ENCODE results near the gene ZNF594. TPM values are rescaled to one million over a fixed set of nuclear protein-coding genes. Genes with fewer than 3 reads are reported as not detected.
"Not testable (repeated sequence)": the region's sequence is repeated elsewhere in the genome, so short reads cannot be mapped to it uniquely, and the experiment has no call there.

ZNF594 gene
- total and polyA plus RNA-seq, 10 of the 15 experiments (the other 5 are each of a cell fraction or from before 2014, with no cell fraction given) = 0.98 to 14.3 (median 11.1) TPM

GRCh38 chr17:5221912-5222311, 30.2 kb upstream of the ZNF594 start:
- H3K27me3 ChIP-seq (replicated peaks in 1 of 2; ENCODE audit: control insufficient read depth in 2 of 2, insufficient read depth in 2 of 2, low read length in 1 of 2); DNase-seq (ENCODE audit: low read depth, low spot score); ATAC-seq; H4K20me1 ChIP-seq (ENCODE audit: control insufficient read depth, insufficient read depth); H3K9ac ChIP-seq (ENCODE audit: control insufficient read depth, insufficient read depth, low read length); H3K9me3 ChIP-seq (replicated peaks; ENCODE audit: control insufficient read depth, insufficient read depth, low read length); H2AFZ ChIP-seq (ENCODE audit: control insufficient read depth, low read depth, low read length); RAD21 ChIA-PET (ENCODE audit: unreplicated experiment); BruUV-seq (replicated peaks); intact Hi-C loops (cut with micrococcal nuclease; ENCODE audit: unreplicated experiment); FAIRE-seq; H3K4me3 ChIP-seq: not testable (repeated sequence)
- CTCF ChIA-PET = interaction anchor here (2.2 to 7.3 kb wide), 3 partner anchors 9 to 22 kb away, joined by 10 to 59 read pairs (median 14); no protein-coding TSS in a partner anchor
- in situ Hi-C loops (cut with MboI) = loop anchor here (25.0 kb wide), 1 partner anchor 1510 kb away; the partner anchor contains the start of gene HASPIN
- POLR2A ChIA-PET = interaction anchor here (0.9 to 1.9 kb wide), 2 partner anchors 9 to 13 kb away, joined by 5 read pairs; partner anchors contain the start of gene SCIMP
- SMC1A ChIA-PET (ENCODE audit: uncharacterized antibody, unreplicated experiment) = interaction anchor here (1.0 to 7.8 kb wide), 3 partner anchors 9 to 15 kb away, joined by 4 to 108 read pairs (median 9); partner anchors contain the start of gene SCIMP
- Histone ChIP-seq H3K27ac (ENCODE audit: control insufficient read depth, insufficient read depth) (peak overlapping the region; percentile 78), H3K4me2 (ENCODE audit: control insufficient read depth, insufficient read depth) (0 out of 2 replicates have a peak overlapping the region, but pooled peaks have one; percentile 10), H3K4me1 (ENCODE audit: control insufficient read depth, insufficient read depth, low read length) (peaks cover 55% of the 10 kb centered on the region), H3K79me2 (ENCODE audit: control insufficient read depth, insufficient read depth, low read length) (peaks cover 24% of the 10 kb centered on the region), H3K36me3 (ENCODE audit: control insufficient read depth in 2 of 2, insufficient read depth in 2 of 2, low read length in 1 of 2) (peaks cover 0 to 38% of the 10 kb centered on the region in 2 experiments; a peak in 2 of 4 replicates)
- TF ChIP-seq HDGF (IDR thresholded peaks at IDR 0.05) = peak; percentile 54; the same call in 1 of the 2 replicates
- 0 out of 2 replicates have a peak, but pooled peaks have one; percentile 1 for TF ChIP-seq TCF3 (IDR thresholded peaks at IDR 0.05; ENCODE audit: borderline replicate concordance, insufficient read depth, low read depth, low read length)
- WGBS (ENCODE audit: insufficient coverage, insufficient replicate concordance, low lambda C conversion rate, missing lambda C conversion rate) = 61% methylated on average over 12 of the region's 12 CpGs

DNA sequence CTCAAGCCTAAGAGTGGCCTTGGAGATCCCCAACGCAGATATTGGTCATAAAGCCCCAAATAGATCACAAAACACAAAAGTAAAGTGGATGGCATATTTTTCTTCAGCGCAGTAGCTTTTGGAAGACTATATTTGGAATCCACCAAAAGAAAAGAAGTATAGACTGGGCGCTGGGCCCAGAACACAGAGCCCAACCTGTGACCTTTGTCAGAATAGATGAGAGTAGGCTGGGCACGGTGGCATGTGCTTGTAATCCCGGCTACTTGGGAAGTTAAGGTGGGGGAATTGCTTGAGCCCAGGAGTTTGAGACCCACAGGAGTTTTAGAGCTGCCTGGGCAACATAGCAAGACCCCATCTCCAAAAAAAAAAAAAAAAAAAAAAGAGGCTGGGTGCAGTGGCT, 28.4 kb upstream of the ZNF594 start:
- DNase-seq (ENCODE audit: low read depth, low spot score) (no peak), FAIRE-seq (no peak), ATAC-seq (no peak)
- H3K27ac ChIP-seq (ENCODE audit: control insufficient read depth, insufficient read depth) = no peak overlapping the region
- H3K9me3 ChIP-seq (replicated peaks; ENCODE audit: control insufficient read depth, insufficient read depth, low read length) = no peaks in the 10 kb centered on the region
- no peak overlapping the region for H3K4me2 ChIP-seq (ENCODE audit: control insufficient read depth, insufficient read depth)
- ChIA-PET CTCF (interaction anchor here (1.1 kb wide), 1 partner anchor 22 kb away, joined by 3 read pairs; no protein-coding TSS in a partner anchor), POLR2A (interaction anchor here (0.7 to 1.6 kb wide), 2 partner anchors 9 to 25 kb away, joined by 3 to 5 read pairs; no protein-coding TSS in a partner anchor), SMC1A (ENCODE audit: uncharacterized antibody, unreplicated experiment) (interaction anchor here (1.7 kb wide), 1 partner anchor 19 kb away, joined by 7 read pairs; no protein-coding TSS in a partner anchor), RAD21 (ENCODE audit: unreplicated experiment) (interaction anchor here (1.0 kb wide), 1 partner anchor 10 kb away, joined by 3 read pairs; no protein-coding TSS in a partner anchor)
- TF ChIP-seq, protein P1, sequence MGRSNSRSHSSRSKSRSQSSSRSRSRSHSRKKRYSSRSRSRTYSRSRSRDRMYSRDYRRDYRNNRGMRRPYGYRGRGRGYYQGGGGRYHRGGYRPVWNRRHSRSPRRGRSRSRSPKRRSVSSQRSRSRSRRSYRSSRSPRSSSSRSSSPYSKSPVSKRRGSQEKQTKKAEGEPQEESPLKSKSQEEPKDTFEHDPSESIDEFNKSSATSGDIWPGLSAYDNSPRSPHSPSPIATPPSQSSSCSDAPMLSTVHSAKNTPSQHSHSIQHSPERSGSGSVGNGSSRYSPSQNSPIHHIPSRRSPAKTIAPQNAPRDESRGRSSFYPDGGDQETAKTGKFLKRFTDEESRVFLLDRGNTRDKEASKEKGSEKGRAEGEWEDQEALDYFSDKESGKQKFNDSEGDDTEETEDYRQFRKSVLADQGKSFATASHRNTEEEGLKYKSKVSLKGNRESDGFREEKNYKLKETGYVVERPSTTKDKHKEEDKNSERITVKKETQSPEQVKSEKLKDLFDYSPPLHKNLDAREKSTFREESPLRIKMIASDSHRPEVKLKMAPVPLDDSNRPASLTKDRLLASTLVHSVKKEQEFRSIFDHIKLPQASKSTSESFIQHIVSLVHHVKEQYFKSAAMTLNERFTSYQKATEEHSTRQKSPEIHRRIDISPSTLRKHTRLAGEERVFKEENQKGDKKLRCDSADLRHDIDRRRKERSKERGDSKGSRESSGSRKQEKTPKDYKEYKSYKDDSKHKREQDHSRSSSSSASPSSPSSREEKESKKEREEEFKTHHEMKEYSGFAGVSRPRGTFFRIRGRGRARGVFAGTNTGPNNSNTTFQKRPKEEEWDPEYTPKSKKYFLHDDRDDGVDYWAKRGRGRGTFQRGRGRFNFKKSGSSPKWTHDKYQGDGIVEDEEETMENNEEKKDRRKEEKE (IDR thresholded peaks at IDR 0.05) = no peak
- TF ChIP-seq TCF12 (IDR thresholded peaks at IDR 0.05; ENCODE audit: low read depth, low read length) (no peak), NR2C1 (IDR thresholded peaks at IDR 0.05) (no peak), ZNF622 (IDR thresholded peaks at IDR 0.05) (no peak), SIX5 (IDR thresholded peaks at IDR 0.05; ENCODE audit: low read depth, low read length, severe bottlenecking) (no peak), FOXM1 (IDR thresholded peaks at IDR 0.05; ENCODE audit: low read depth, low read length) (no peak)
- TF ChIP-seq, protein P2, sequence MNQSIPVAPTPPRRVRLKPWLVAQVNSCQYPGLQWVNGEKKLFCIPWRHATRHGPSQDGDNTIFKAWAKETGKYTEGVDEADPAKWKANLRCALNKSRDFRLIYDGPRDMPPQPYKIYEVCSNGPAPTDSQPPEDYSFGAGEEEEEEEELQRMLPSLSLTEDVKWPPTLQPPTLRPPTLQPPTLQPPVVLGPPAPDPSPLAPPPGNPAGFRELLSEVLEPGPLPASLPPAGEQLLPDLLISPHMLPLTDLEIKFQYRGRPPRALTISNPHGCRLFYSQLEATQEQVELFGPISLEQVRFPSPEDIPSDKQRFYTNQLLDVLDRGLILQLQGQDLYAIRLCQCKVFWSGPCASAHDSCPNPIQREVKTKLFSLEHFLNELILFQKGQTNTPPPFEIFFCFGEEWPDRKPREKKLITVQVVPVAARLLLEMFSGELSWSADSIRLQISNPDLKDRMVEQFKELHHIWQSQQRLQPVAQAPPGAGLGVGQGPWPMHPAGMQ (IDR thresholded peaks at IDR 0.05; ENCODE audit: borderline replicate concordance) = no peak
- intact Hi-C loops (cut with micrococcal nuclease; ENCODE audit: unreplicated experiment) (no loop called here), in situ Hi-C loops (cut with MboI) (loop anchor here (25.0 kb wide), 1 partner anchor 1508 kb away; the partner anchor contains the start of gene HASPIN)
- H3K79me2 ChIP-seq (ENCODE audit: control insufficient read depth, insufficient read depth, low read length) = peaks cover 13% of the 10 kb centered on the region
- H3K36me3 ChIP-seq (ENCODE audit: control insufficient read depth in 2 of 2, insufficient read depth in 2 of 2, low read length in 1 of 2) = peaks cover 0 to 41% of the 10 kb centered on the region in 2 experiments; a peak in 2 of 4 replicates
- no peak overlapping the region for H3K4me3 ChIP-seq
- WGBS (ENCODE audit: insufficient coverage, insufficient replicate concordance, low lambda C conversion rate, missing lambda C conversion rate) = 83% methylated on average over 5 of the region's 5 CpGs
- no peak overlapping the region for H3K9ac ChIP-seq (ENCODE audit: control insufficient read depth, insufficient read depth, low read length)
- H3K4me1 ChIP-seq (ENCODE audit: control insufficient read depth, insufficient read depth, low read length) = peaks cover 40% of the 10 kb centered on the region
- no peaks in the 10 kb centered on the region for H4K20me1 ChIP-seq (ENCODE audit: control insufficient read depth, insufficient read depth)
- no peak overlapping the region for H2AFZ ChIP-seq (ENCODE audit: control insufficient read depth, low read depth, low read length)
- H3K27me3 ChIP-seq (replicated peaks in 1 of 2; ENCODE audit: control insufficient read depth in 2 of 2, insufficient read depth in 2 of 2, low read length in 1 of 2) = no peaks in the 10 kb centered on the region
- no TSS peak for BruUV-seq (replicated peaks)

Data from GM12878 (cell line).